ENCODE data around the gene NTRK2.

NTRK2 gene

DNA sequence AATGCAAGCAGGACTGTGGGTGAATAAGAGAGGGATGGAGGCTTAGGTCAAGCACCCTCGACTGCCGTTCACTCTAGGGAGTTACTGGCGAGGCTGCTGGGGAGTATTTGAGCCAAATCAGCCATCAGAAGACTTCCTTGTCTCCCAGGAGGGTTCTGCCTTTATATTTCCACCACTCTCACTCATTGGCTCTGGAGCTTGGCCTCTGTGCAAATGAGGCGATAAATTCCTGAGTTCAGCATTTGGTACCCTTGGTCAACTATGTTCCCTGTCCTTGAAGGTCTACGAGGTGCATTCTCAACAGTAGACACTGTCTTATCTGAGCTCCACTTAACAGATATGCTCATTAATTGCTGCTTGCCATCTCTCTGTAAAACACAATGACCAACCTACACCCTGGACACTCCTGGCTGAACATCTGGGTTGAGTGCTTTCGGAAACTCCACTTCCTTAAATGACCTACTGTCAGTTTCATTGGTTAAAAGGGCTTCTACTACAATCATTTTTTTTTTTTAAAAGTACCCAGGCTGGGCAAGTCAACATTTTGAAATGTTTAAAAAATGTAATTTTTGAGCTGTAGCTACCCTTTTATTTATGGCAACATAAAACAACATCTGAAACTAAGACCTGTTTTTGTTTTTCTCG, 153.2 kb downstream of the NTRK2 start:
- TF ChIP-seq, protein P1, sequence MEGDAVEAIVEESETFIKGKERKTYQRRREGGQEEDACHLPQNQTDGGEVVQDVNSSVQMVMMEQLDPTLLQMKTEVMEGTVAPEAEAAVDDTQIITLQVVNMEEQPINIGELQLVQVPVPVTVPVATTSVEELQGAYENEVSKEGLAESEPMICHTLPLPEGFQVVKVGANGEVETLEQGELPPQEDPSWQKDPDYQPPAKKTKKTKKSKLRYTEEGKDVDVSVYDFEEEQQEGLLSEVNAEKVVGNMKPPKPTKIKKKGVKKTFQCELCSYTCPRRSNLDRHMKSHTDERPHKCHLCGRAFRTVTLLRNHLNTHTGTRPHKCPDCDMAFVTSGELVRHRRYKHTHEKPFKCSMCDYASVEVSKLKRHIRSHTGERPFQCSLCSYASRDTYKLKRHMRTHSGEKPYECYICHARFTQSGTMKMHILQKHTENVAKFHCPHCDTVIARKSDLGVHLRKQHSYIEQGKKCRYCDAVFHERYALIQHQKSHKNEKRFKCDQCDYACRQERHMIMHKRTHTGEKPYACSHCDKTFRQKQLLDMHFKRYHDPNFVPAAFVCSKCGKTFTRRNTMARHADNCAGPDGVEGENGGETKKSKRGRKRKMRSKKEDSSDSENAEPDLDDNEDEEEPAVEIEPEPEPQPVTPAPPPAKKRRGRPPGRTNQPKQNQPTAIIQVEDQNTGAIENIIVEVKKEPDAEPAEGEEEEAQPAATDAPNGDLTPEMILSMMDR (IDR thresholded peaks at IDR 0.05; ENCODE audit: extremely low read depth, missing control alignments) = no peak
- peak; percentile 18 for DNase-seq (ENCODE audit: low spot score)

DNA sequence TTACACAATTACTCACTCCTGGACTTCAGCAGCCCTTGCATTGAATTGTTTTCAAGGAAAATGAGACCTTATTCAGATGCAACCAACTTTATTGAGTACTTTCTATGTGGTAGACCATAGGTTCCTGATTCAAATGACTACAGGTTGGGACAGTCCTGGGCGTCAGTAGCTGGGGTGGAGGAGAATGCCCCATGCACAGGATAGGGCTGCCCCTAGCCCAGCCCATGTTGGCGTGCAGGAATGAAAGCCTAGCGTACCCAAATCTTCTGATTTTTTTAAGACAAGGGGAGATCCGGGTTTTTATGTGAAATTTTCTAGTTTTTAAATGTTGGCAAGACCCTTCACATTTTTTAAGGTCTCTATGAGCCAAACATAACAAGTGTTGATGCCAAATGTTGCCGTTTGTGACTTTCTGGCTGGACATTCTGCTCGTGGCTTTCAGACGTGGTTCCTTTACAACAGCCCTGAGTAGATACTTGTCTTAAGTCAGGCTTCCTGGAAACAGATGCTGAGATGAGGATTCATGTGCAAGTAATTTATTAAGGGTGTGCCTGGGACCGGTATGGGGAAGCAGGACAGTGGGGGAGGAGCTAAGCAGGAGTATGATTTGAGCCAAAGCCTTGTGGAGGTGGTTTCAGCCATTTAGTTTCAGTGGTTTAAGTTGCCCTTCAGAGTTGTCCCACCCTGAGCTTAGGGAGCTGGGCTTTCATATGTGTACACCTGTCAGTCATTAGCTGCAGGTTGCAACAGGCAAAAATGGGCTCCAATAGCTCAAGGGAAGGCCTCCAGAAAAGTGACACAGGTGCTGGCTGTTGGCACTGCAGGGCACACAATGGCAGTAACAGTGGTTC, 154.1 kb downstream of the NTRK2 start:
- TF ChIP-seq, protein P1 (IDR thresholded peaks at IDR 0.05; ENCODE audit: extremely low read depth, missing control alignments) = no peak
- DNase-seq (ENCODE audit: low spot score) = no peak

DNA sequence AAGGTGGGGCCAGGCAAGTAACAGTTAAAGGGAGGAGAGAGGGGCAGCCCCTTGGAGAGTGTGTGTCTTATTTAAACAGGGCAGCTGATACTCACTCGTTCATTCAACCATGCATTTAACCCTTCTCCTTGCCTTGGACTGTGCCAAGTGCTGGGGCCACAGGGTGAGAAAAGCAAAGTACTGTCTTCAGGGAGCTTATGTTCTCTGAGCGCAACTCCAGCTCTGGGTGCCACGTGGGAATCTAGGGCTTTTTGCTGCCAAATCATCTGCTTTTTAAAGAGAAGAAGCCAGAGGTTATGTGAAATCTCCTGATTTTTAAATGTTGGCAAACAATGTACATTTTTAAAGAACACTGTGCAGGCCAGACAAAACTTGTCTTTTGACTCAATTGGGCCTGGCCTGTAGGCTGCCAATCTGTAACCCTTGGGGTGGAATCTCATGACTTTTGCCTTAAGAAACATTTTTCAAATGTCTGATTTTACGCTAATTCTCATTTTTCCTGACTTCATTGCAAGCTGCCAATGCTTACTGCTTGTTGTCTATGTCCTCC, 157.8 kb downstream of the NTRK2 start:
- TF ChIP-seq, protein P1 (IDR thresholded peaks at IDR 0.05; ENCODE audit: extremely low read depth, missing control alignments) = no peak
- DNase-seq (ENCODE audit: low spot score) = no peak

DNA sequence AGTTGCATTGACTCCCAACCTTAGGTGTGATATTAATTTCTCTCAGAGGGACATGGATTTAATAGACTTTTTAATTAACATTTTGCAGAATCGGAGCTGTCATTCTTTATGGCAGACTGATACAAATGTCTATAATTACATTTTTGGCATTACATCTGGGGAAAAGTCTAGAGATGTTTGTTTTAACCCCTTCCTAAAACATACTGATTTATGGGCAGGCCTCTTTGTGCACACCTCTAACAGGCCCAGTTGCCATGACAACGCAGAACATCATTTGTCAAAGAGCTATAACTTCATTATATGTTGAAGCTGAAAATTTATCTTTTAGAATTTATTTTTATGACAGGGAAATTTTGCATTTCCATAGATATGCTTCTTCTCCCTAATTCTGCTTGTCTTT, 158.5 kb downstream of the NTRK2 start:
- TF ChIP-seq, protein P1 (IDR thresholded peaks at IDR 0.05; ENCODE audit: extremely low read depth, missing control alignments) = no peak
- DNase-seq (ENCODE audit: low spot score) = no peak

DNA sequence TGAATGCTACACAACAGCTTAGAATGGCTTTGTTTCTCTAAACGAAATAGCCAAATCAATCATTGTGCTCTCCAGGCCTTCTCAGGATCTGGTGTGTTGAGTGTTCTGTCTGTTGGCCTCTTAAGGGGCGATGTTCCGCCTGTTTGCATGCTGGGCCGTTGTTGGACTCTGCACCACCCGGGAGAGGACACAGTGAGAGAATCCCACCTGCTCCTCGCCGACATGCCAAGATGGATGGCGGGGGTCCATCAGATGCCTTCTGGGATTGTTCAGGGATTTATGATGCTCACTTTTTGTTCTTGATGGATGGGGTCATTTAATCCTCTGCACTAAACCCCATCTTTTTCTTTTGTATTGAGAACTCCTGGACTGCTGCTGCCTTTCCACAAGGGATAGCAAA, 159.9 kb downstream of the NTRK2 start:
- DNase-seq (ENCODE audit: low spot score) = no peak
- TF ChIP-seq, protein P1 (IDR thresholded peaks at IDR 0.05; ENCODE audit: extremely low read depth, missing control alignments) = no peak

DNA sequence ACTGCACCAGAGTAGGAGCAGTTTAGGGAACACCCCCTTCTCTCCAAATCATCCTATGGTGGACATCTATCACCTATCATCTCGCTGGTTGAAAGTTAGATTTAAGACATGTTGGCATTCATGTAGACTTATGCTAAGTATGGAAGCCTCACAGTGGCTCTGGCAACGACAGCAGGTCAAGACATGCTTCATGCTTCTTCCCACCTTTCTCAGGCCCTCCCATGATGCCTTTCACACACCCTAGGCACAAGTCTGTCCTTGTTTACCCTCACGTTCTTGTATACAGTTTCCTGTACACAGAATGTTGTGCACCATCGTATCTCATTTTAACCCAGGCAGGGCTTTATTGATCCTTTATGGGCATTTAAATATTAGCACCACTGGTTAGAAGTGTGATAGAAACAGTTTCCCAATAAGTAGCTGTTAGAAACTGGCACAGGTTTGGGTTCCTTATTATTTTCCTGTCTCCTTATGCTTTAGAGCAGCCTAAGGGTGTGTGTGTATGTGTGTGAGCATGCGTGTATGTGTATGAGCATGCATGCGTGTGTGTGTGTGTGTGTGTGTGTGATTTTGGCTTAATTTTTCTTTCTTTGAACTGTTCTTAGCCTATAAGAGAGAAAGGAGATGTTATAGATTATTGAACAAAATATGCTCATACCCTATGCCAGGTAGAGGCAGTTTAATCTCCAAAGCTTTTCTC, 160.6 kb downstream of the NTRK2 start:
- DNase-seq (ENCODE audit: low spot score) = no peak
- TF ChIP-seq, protein P1 (IDR thresholded peaks at IDR 0.05; ENCODE audit: extremely low read depth, missing control alignments) = no peak

Measured in GM20000 (cell line).